ENCODE measurements around the gene GTF2E1.

GTF2E1 gene

GRCh38 chr3:120802916-120803315 lies 60.4 kb downstream of the GTF2E1 start:
- H3K14ac ChIP-seq (ENCODE audit: low read length in 2 of 2) = no peak overlapping the region
- H3K79me1 ChIP-seq (replicated peaks; ENCODE audit: low read length, poor library complexity, severe bottlenecking) = no peaks in the 10 kb centered on the region
- H4K8ac ChIP-seq (ENCODE audit: low read length) = no peak overlapping the region
- no peaks in the 10 kb centered on the region for H3K4me1 ChIP-seq (ENCODE audit: control insufficient read depth, insufficient read depth, low read depth, low read length)
- H3K36me3 ChIP-seq (ENCODE audit: control insufficient read depth in 1 of 2, insufficient read depth in 2 of 2, low read depth in 1 of 2, low read length in 2 of 2) = no peaks in the 10 kb centered on the region
- H2BK5ac ChIP-seq (ENCODE audit: low read depth, low read length, poor library complexity, severe bottlenecking) = no peak overlapping the region
- no peak overlapping the region for H3K23ac ChIP-seq (ENCODE audit: low read length in 2 of 2)
- DNase-seq = no peak
- H2BK15ac ChIP-seq (ENCODE audit: low read depth, poor library complexity, severe bottlenecking) = no peak overlapping the region
- no peaks in the 10 kb centered on the region for H3K27me3 ChIP-seq (ENCODE audit: control insufficient read depth in 1 of 2, insufficient read depth in 1 of 2, low read length in 2 of 2)
- no peak overlapping the region for H3K18ac ChIP-seq (ENCODE audit: low read depth in 1 of 2, low read length in 2 of 2)
- H2BK120ac ChIP-seq (ENCODE audit: low read depth, low read length) = no peak overlapping the region
- 100% methylated on average over 1 of the region's 3 CpGs for WGBS
- H3K27ac ChIP-seq (ENCODE audit: low read length, poor library complexity, severe bottlenecking) = no peak overlapping the region
- no peak overlapping the region for H3K9ac ChIP-seq (ENCODE audit: low read length)
- H3K4me2 ChIP-seq (ENCODE audit: low read length, poor library complexity, severe bottlenecking) = no peak overlapping the region
- no peak overlapping the region for H4K91ac ChIP-seq (ENCODE audit: low read length)
- no peak overlapping the region for H2BK12ac ChIP-seq (ENCODE audit: low read length in 2 of 2)
- no peak overlapping the region for H2AK5ac ChIP-seq (ENCODE audit: low read length, severe bottlenecking)
- no peak overlapping the region for H3K4ac ChIP-seq (ENCODE audit: low read depth in 1 of 2, low read length in 2 of 2)
- no peak overlapping the region for H2AFZ ChIP-seq (ENCODE audit: low read depth, low read length)
- no peaks in the 10 kb centered on the region for H3K9me3 ChIP-seq (ENCODE audit: control insufficient read depth, low read length)
- H3K4me3 ChIP-seq (ENCODE audit: insufficient read depth in 1 of 2, low read depth in 1 of 2, low read length in 2 of 2) = no peak overlapping the region

DNA sequence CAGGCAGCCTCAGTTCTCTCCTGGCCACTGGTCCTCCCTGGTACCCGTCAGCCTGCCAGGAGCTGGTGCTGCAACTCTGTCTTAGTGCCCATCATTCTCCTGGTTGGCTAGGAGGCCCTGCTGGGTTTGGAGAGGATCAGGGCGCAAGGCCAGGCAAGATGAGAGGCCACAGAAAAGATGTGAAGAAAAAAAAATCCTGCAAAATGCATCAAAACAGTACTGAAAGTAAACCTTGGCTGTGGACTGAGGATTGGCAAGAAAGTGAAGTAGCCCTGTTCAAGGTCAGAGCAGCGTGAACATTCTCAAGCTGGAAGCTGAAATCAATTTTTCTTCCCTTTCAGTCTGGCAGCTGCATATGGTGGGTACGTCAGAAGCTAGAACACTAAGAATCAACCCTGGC lies 74.2 kb downstream of the GTF2E1 start:
- no peak overlapping the region for H3K18ac ChIP-seq (ENCODE audit: low read depth in 1 of 2, low read length in 2 of 2)
- no peak for DNase-seq

DNA sequence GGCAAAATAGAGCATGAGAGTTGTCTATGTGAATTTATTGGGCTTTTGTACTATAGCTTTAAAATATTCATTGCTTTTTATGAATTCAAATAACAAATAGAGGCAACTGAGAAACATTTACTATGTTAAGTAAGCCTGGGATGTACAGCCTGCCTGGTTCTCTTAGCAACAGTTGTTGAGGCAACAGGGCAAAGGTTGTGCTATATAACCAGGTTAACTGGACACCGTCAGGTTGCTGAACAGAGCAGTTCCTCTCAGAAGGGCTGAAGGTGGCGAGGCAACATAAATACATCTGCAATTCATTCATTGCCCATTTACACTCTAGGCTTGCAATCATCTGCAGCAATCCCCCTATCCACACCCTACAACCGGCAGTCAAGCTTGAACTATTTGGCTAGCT lies 78.2 kb downstream of the GTF2E1 start:
- WGBS = 79% methylated on average over 2 of the region's 3 CpGs
- H3K27ac ChIP-seq (ENCODE audit: low read length, poor library complexity, severe bottlenecking) = no peak overlapping the region
- no peaks in the 10 kb centered on the region for H3K4me1 ChIP-seq (ENCODE audit: control insufficient read depth, insufficient read depth, low read depth, low read length)

More for the DNA sequence above, 74.2 kb downstream of the GTF2E1 start:
- no peaks in the 10 kb centered on the region for H3K9me3 ChIP-seq (ENCODE audit: control insufficient read depth, low read length)
- no peak overlapping the region for H3K4ac ChIP-seq (ENCODE audit: low read depth in 1 of 2, low read length in 2 of 2)
- no peak overlapping the region for H2BK120ac ChIP-seq (ENCODE audit: low read depth, low read length)
- H3K27me3 ChIP-seq (ENCODE audit: control insufficient read depth in 1 of 2, insufficient read depth in 1 of 2, low read length in 2 of 2) = peaks cover 0 to 10% of the 10 kb centered on the region in 2 experiments
- H3K79me1 ChIP-seq (replicated peaks; ENCODE audit: low read length, poor library complexity, severe bottlenecking) = no peaks in the 10 kb centered on the region
- no peak overlapping the region for H2BK12ac ChIP-seq (ENCODE audit: low read length in 2 of 2)
- no peak overlapping the region for H3K14ac ChIP-seq (ENCODE audit: low read length in 2 of 2)
- H2AK5ac ChIP-seq (ENCODE audit: low read length, severe bottlenecking) = no peak overlapping the region
- no peak overlapping the region for H3K4me2 ChIP-seq (ENCODE audit: low read length, poor library complexity, severe bottlenecking)
- H4K8ac ChIP-seq (ENCODE audit: low read length) = no peak overlapping the region
- H3K9ac ChIP-seq (ENCODE audit: low read length) = no peak overlapping the region
- H2BK15ac ChIP-seq (ENCODE audit: low read depth, poor library complexity, severe bottlenecking) = no peak overlapping the region
- H3K27ac ChIP-seq (ENCODE audit: low read length, poor library complexity, severe bottlenecking) = no peak overlapping the region
- no peak overlapping the region for H3K23ac ChIP-seq (ENCODE audit: low read length in 2 of 2)
- H4K91ac ChIP-seq (ENCODE audit: low read length) = no peak overlapping the region
- no peaks in the 10 kb centered on the region for H3K36me3 ChIP-seq (ENCODE audit: control insufficient read depth in 1 of 2, insufficient read depth in 2 of 2, low read depth in 1 of 2, low read length in 2 of 2)
- no peak overlapping the region for H3K4me3 ChIP-seq (ENCODE audit: insufficient read depth in 1 of 2, low read depth in 1 of 2, low read length in 2 of 2)
- WGBS = 79% methylated on average over 4 of the region's 4 CpGs
- H2AFZ ChIP-seq (ENCODE audit: low read depth, low read length) = no peak overlapping the region
- H3K4me1 ChIP-seq (ENCODE audit: control insufficient read depth, insufficient read depth, low read depth, low read length) = no peaks in the 10 kb centered on the region
- H2BK5ac ChIP-seq (ENCODE audit: low read depth, low read length, poor library complexity, severe bottlenecking) = no peak overlapping the region

DNA sequence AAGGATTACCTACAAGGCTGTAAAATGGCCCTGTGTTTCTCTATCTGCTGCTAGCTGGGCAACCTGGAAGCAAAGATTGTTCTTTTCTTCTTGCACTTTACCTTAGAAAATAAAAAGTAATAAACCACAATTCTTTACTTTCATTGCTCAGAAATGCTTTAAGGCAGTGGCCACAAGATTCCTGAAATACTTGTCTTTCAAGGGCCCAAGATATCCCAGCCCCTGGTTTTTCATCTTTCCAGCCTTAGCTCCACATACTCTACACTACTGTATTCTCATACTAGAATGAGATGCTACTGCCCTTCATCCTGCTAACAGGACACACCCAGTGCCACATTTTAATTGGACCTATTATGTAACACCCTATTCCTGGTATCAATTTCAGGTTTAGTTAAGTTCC lies 78.9 kb downstream of the GTF2E1 start:
- no peaks in the 10 kb centered on the region for H3K79me1 ChIP-seq (replicated peaks; ENCODE audit: low read length, poor library complexity, severe bottlenecking)
- H3K27ac ChIP-seq (ENCODE audit: low read length, poor library complexity, severe bottlenecking) = no peak overlapping the region
- no peak overlapping the region for H3K14ac ChIP-seq (ENCODE audit: low read length in 2 of 2)
- no peak overlapping the region for H3K23ac ChIP-seq (ENCODE audit: low read length in 2 of 2)
- no peaks in the 10 kb centered on the region for H3K9me3 ChIP-seq (ENCODE audit: control insufficient read depth, low read length)
- no peak overlapping the region for H2BK5ac ChIP-seq (ENCODE audit: low read depth, low read length, poor library complexity, severe bottlenecking)
- no peak overlapping the region for H4K91ac ChIP-seq (ENCODE audit: low read length)
- H2BK15ac ChIP-seq (ENCODE audit: low read depth, poor library complexity, severe bottlenecking) = no peak overlapping the region
- no peak overlapping the region for H3K4me2 ChIP-seq (ENCODE audit: low read length, poor library complexity, severe bottlenecking)
- H3K4me3 ChIP-seq (ENCODE audit: insufficient read depth in 1 of 2, low read depth in 1 of 2, low read length in 2 of 2) = no peak overlapping the region
- no peak overlapping the region for H2BK12ac ChIP-seq (ENCODE audit: low read length in 2 of 2)
- H3K18ac ChIP-seq (ENCODE audit: low read depth in 1 of 2, low read length in 2 of 2) = no peak overlapping the region
- no peak overlapping the region for H3K4ac ChIP-seq (ENCODE audit: low read depth in 1 of 2, low read length in 2 of 2)
- H4K8ac ChIP-seq (ENCODE audit: low read length) = no peak overlapping the region
- H3K4me1 ChIP-seq (ENCODE audit: control insufficient read depth, insufficient read depth, low read depth, low read length) = no peaks in the 10 kb centered on the region
- H3K36me3 ChIP-seq (ENCODE audit: control insufficient read depth in 1 of 2, insufficient read depth in 2 of 2, low read depth in 1 of 2, low read length in 2 of 2) = no peaks in the 10 kb centered on the region
- H2AFZ ChIP-seq (ENCODE audit: low read depth, low read length) = no peak overlapping the region
- H3K27me3 ChIP-seq (ENCODE audit: control insufficient read depth in 1 of 2, insufficient read depth in 1 of 2, low read length in 2 of 2) = peaks cover 0 to 4% of the 10 kb centered on the region in 2 experiments
- H3K9ac ChIP-seq (ENCODE audit: low read length) = no peak overlapping the region
- no peak overlapping the region for H2AK5ac ChIP-seq (ENCODE audit: low read length, severe bottlenecking)
- no peak for DNase-seq
- no peak overlapping the region for H2BK120ac ChIP-seq (ENCODE audit: low read depth, low read length)

More for the DNA sequence above, 78.2 kb downstream of the GTF2E1 start:
- Histone ChIP-seq H3K27me3 (ENCODE audit: control insufficient read depth in 1 of 2, insufficient read depth in 1 of 2, low read length in 2 of 2) (peaks cover 0 to 10% of the 10 kb centered on the region in 2 experiments), H2BK120ac (ENCODE audit: low read depth, low read length) (no peak overlapping the region), H2BK12ac (ENCODE audit: low read length in 2 of 2) (no peak overlapping the region), H2BK5ac (ENCODE audit: low read depth, low read length, poor library complexity, severe bottlenecking) (no peak overlapping the region), H3K23ac (ENCODE audit: low read length in 2 of 2) (no peak overlapping the region), H3K18ac (ENCODE audit: low read depth in 1 of 2, low read length in 2 of 2) (no peak overlapping the region), H4K91ac (ENCODE audit: low read length) (no peak overlapping the region), H2AFZ (ENCODE audit: low read depth, low read length) (no peak overlapping the region), H3K9me3 (ENCODE audit: control insufficient read depth, low read length) (no peaks in the 10 kb centered on the region), H2BK15ac (ENCODE audit: low read depth, poor library complexity, severe bottlenecking) (no peak overlapping the region), H3K4ac (ENCODE audit: low read depth in 1 of 2, low read length in 2 of 2) (no peak overlapping the region), H3K14ac (ENCODE audit: low read length in 2 of 2) (no peak overlapping the region), H3K4me2 (ENCODE audit: low read length, poor library complexity, severe bottlenecking) (no peak overlapping the region), H3K9ac (ENCODE audit: low read length) (no peak overlapping the region), H3K79me1 (replicated peaks; ENCODE audit: low read length, poor library complexity, severe bottlenecking) (no peaks in the 10 kb centered on the region), H2AK5ac (ENCODE audit: low read length, severe bottlenecking) (no peak overlapping the region), H3K4me3 (ENCODE audit: insufficient read depth in 1 of 2, low read depth in 1 of 2, low read length in 2 of 2) (no peak overlapping the region), H3K36me3 (ENCODE audit: control insufficient read depth in 1 of 2, insufficient read depth in 2 of 2, low read depth in 1 of 2, low read length in 2 of 2) (no peaks in the 10 kb centered on the region), H4K8ac (ENCODE audit: low read length) (no peak overlapping the region)
- DNase-seq = no peak
